Measurements from ENCODE around the gene STRBP. TPM values are rescaled to one million over a fixed set of nuclear protein-coding genes. Genes with fewer than 3 reads are reported as not detected.

Gene STRBP
- total and polyA plus RNA-seq, 2 of the 8 experiments (the other 6 are each of a cell fraction or from before 2014, with no cell fraction given) = 29.7 to 105 TPM

- TF ChIP-seq EP300 (IDR thresholded peaks at IDR 0.05; ENCODE audit: borderline replicate concordance in 1 of 2, low read depth in 2 of 2, low read length in 2 of 2) (no peak), POLR2A (IDR thresholded peaks at IDR 0.05; ENCODE audit: control extremely low read depth in 1 of 2, low read depth in 2 of 2, low read length in 2 of 2) (no peak), EGR1 (IDR thresholded peaks at IDR 0.05; ENCODE audit: borderline replicate concordance, low read depth, low read length) (no peak), ASH2L (IDR thresholded peaks at IDR 0.05; ENCODE audit: low read length) (no peak), TCF12 (IDR thresholded peaks at IDR 0.05; ENCODE audit: low read depth, low read length) (no peak), SRF (IDR thresholded peaks at IDR 0.05; ENCODE audit: low read depth, low read length) (no peak), SIX5 (IDR thresholded peaks at IDR 0.05; ENCODE audit: low read depth, low read length) (no peak), JUN (IDR thresholded peaks at IDR 0.05; ENCODE audit: low read depth, low read length) (no peak), GABPA (IDR thresholded peaks at IDR 0.05; ENCODE audit: borderline replicate concordance, insufficient read depth, low read length) (no peak), CBX5 (IDR thresholded peaks at IDR 0.05; ENCODE audit: low read depth, low read length) (no peak), TAF7 (optimal IDR thresholded peaks at IDR 0.05; ENCODE audit: borderline replicate concordance, low read depth, low read length) (no peak)
- TF ChIP-seq, protein P1, sequence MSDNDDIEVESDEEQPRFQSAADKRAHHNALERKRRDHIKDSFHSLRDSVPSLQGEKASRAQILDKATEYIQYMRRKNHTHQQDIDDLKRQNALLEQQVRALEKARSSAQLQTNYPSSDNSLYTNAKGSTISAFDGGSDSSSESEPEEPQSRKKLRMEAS (IDR thresholded peaks at IDR 0.05) = no peak
- peak overlapping the region in 1 of 2 experiments; percentile 14; a peak in 2 of 4 replicates for H3K4me2 ChIP-seq (ENCODE audit: insufficient read depth in 1 of 2, low read depth in 2 of 2, low read length in 2 of 2)
- no peak overlapping the region for H3K56ac ChIP-seq (replicated peaks; ENCODE audit: insufficient read length, low read depth, low read length)
- ChIA-PET POLR2A (ENCODE audit: partially characterized antibody) (interaction anchor here (1.1 to 2.0 kb wide), 3 partner anchors 8 to 10 kb away, joined by 3 to 15 read pairs (median 4); no protein-coding TSS in a partner anchor), CTCF (ENCODE audit: partially characterized antibody) (interaction anchor here (1.2 kb wide), 2 partner anchors 93 to 173 kb away, joined by 3 read pairs; partner anchors contain the start of gene STRBP)
- peaks cover 0 to 9% of the 10 kb centered on the region in 2 experiments; a peak in 1 of 4 replicates for H3K79me2 ChIP-seq (ENCODE audit: control insufficient read depth in 1 of 2, insufficient read depth in 2 of 2, low read length in 2 of 2)
- H3K4me1 ChIP-seq (replicated peaks in 1 of 4; ENCODE audit: control insufficient read depth in 3 of 4, insufficient read depth in 4 of 4, low read length in 3 of 4) = peaks cover 4 to 30% (median 16%) of the 10 kb centered on the region in 4 experiments; a peak in 6 of 7 replicates
- FAIRE-seq (peak; percentile 13), DNase-seq (ENCODE audit: low read depth in 1 of 2, low spot score in 2 of 2) (no peak)
- H2BK120ac ChIP-seq (replicated peaks; ENCODE audit: low read depth, low read length) = peak overlapping the region; percentile 57
- peak overlapping the region; percentile 51 for H2BK12ac ChIP-seq (ENCODE audit: low read depth, low read length)
- H4K5ac ChIP-seq (ENCODE audit: insufficient read length, low read depth, low read length) = peak overlapping the region; percentile 26
- peak overlapping the region; percentile 67; the same call in 1 of the 2 replicates for H2BK20ac ChIP-seq (ENCODE audit: low read length)
- peak overlapping the region; percentile 81; the same call in 1 of the 2 replicates for H3K27ac ChIP-seq (ENCODE audit: low read depth, low read length)
- no peaks in the 10 kb centered on the region for H3K9me3 ChIP-seq (ENCODE audit: insufficient read depth in 2 of 2, low read depth in 1 of 2, low read length in 1 of 2)
- WGBS, 2 experiments (ENCODE audit: extremely low coverage in 1 of 2, insufficient coverage in 1 of 2, insufficient read length in 1 of 2, insufficient replicate concordance in 2 of 2, low coverage in 1 of 2, low lambda C conversion rate in 2 of 2, missing lambda C conversion rate in 1 of 2) = 74% methylated on average over 4 of the region's 4 CpGs; no CpG with 5 or more reads in 1 of the 2 experiments
- no peak overlapping the region; the same call in 1 of the 2 replicates for H2BK5ac ChIP-seq (ENCODE audit: low read depth, low read length)
- H3K4me3 ChIP-seq (ENCODE audit: extremely low read depth in 1 of 4, insufficient read depth in 2 of 4, low read depth in 3 of 4, low read length in 4 of 4) = peak overlapping the region in 1 of 4 experiments; percentile 45; a peak in 1 of 8 replicates
- no peak overlapping the region for H3K18ac ChIP-seq (ENCODE audit: extremely low read depth, low read length)
- no peaks in the 10 kb centered on the region for H3K23me2 ChIP-seq (ENCODE audit: low read depth, low read length)
- no peaks in the 10 kb centered on the region for H4K20me1 ChIP-seq (replicated peaks in 1 of 2; ENCODE audit: control insufficient read depth in 1 of 2, insufficient read depth in 2 of 2, low read length in 2 of 2)
- no peak overlapping the region; the same call in 1 of the 2 replicates for H2AK5ac ChIP-seq (ENCODE audit: low read depth, low read length)
- H3K27me3 ChIP-seq (replicated peaks in 1 of 4; ENCODE audit: control insufficient read depth in 3 of 4, extremely low read depth in 1 of 4, insufficient read depth in 3 of 4, low read length in 3 of 4) = no peaks in the 10 kb centered on the region
- H3K9ac ChIP-seq (replicated peaks in 1 of 4; ENCODE audit: extremely low read depth in 1 of 4, low read depth in 3 of 4, low read length in 3 of 4) = no peak overlapping the region
- no peaks in the 10 kb centered on the region for H3K79me1 ChIP-seq (ENCODE audit: low read depth, low read length)
- H2BK15ac ChIP-seq (ENCODE audit: low read length) = no peak overlapping the region
- no peak overlapping the region for H2AFZ ChIP-seq (ENCODE audit: low read length)
- no peak overlapping the region for H3K23ac ChIP-seq (ENCODE audit: insufficient read length)
- H3K36me3 ChIP-seq (ENCODE audit: control insufficient read depth in 2 of 4, insufficient read depth in 4 of 4, low read length in 3 of 4) = peaks cover 0 to 13% (median 0%) of the 10 kb centered on the region in 4 experiments; a peak in 1 of 8 replicates
- no peak overlapping the region for H3K4ac ChIP-seq (replicated peaks; ENCODE audit: insufficient read length, low read depth, low read length)
- no peak overlapping the region for H4K91ac ChIP-seq (replicated peaks; ENCODE audit: insufficient read length, low read length)
- no peak overlapping the region for H4K8ac ChIP-seq (ENCODE audit: extremely low read depth, insufficient read depth, low read length)
- H3K14ac ChIP-seq (ENCODE audit: insufficient read length) = no peak overlapping the region
Observed at GRCh38 chr9:123175854-123176629, 92.3 kb downstream of the STRBP start.

Measured in H1 (cell line).